Epidermal melanocyte (primary cell): ENCODE results near the gene DENND1C.

Experiments
- DNase-seq: peaks from one replicate; pipeline ENCODE4 v3.0.0; 2011; ENCODE audit warnings: low spot score; ENCODE audit not compliant: insufficient read length

The DENND1C gene

GRCh38 chr19:6479836-6480398 lies 1.7 kb downstream of the DENND1C start:
- no peak for DNase-seq

GRCh38 chr19:6478815-6479214 lies 2.8 kb downstream of the DENND1C start:
- DNase-seq: no peak

GRCh38 chr19:6476896-6477431 lies 4.6 kb downstream of the DENND1C start:
- no peak for DNase-seq

GRCh38 chr19:6476155-6476895 lies 5.3 kb downstream of the DENND1C start:
- peak; percentile 38 for DNase-seq

- no peak for DNase-seq
Observed at GRCh38 chr19:6475321-6476108, 6.1 kb downstream of the DENND1C start.

- DNase-seq: no peak
Observed at GRCh38 chr19:6473647-6474046, 7.9 kb downstream of the DENND1C start.

GRCh38 chr19:6472713-6473112 lies 8.9 kb downstream of the DENND1C start:
- no peak for DNase-seq

GRCh38 chr19:6471076-6471475 lies 10.5 kb downstream of the DENND1C start:
- no peak for DNase-seq

- DNase-seq: no peak
Observed at GRCh38 chr19:6470173-6470572, 11.4 kb downstream of the DENND1C start.

GRCh38 chr19:6467384-6467783 lies 14.2 kb downstream of the DENND1C start:
- no peak for DNase-seq

GRCh38 chr19:6466526-6467248 lies 14.9 kb downstream of the DENND1C start:
- DNase-seq: no peak

GRCh38 chr19:6465663-6466062 lies 15.9 kb downstream of the DENND1C start:
- DNase-seq: no peak

GRCh38 chr19:6465006-6465405 lies 16.6 kb downstream of the DENND1C start:
- DNase-seq: no peak

GRCh38 chr19:6464070-6464873 lies 17.3 kb downstream of the DENND1C start, which contains the start of gene CRB3:
Gene CRB3, plus strand, starts transcription at chr19:6464271. Its CDS starts 431 bp downstream, at chr19:6464702.
- DNase-seq: no peak

GRCh38 chr19:6460099-6460884 lies 21.3 kb downstream of the DENND1C start:
- peak; percentile 90 for DNase-seq

GRCh38 chr19:6459262-6460098 lies 22.1 kb downstream of the DENND1C start, which contains the start of gene SLC25A23:
Gene SLC25A23, minus strand, starts transcription at chr19:6459792. Its CDS starts 164 bp downstream, at chr19:6459628.
- DNase-seq: peak; percentile 72

GRCh38 chr19:6458695-6459261 lies 22.8 kb downstream of the DENND1C start:
- DNase-seq: no peak

- DNase-seq: no peak
Observed at GRCh38 chr19:6457958-6458694, 23.5 kb downstream of the DENND1C start.
